GM19438 (cell line): ENCODE results near the gene MYLK2.
"Not testable (repeated sequence)": the region's sequence is repeated elsewhere in the genome, so short reads cannot be mapped to it uniquely, and the experiment has no call there.

Experiments
- ATAC-seq: cut with Tn5 transposase; IDR thresholded peaks from one replicate; pipeline ENCODE4 v1.9.1; 2021; ENCODE audit warnings: low read depth; ENCODE audit not compliant: unreplicated experiment

The MYLK2 gene

DNA sequence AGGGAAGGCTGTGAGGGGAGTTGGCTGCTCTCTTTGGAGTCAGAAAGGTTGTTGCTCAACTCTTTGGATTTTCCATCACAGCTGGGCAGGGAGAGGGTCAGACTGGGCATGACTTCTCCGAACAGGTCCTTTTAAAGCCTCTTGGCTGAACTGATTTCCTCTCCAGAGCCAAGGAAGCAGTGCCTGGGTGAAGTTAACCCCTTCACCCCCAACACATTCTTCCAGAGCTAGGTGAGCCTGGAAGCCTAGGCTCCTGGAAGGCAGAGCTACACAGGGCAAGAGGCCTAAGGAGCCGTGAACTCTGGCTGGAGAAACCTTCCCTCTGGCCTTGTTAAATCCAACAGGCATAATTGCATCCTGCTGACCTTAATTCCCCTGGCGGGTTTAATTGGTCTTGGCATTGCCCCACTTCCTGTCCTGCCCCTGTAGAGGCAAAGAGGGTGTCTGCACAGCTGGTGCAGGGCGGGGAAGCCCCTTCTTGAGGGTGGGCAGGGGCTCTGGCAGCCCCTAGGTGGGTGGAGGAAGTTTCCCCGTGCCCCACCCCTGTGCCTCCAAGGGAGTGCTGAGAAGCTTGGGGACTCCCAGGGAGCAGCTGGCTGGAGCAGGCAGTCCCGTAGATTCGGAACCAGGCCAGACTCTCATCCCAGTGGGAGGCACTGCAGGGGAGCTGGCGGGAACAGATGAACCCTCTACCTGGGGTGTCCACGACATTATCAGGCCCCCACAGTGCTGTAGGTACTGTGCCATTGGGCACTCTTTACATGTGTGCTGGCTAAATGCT lies 3.6 kb upstream of the MYLK2 start:
- no peak for ATAC-seq

DNA sequence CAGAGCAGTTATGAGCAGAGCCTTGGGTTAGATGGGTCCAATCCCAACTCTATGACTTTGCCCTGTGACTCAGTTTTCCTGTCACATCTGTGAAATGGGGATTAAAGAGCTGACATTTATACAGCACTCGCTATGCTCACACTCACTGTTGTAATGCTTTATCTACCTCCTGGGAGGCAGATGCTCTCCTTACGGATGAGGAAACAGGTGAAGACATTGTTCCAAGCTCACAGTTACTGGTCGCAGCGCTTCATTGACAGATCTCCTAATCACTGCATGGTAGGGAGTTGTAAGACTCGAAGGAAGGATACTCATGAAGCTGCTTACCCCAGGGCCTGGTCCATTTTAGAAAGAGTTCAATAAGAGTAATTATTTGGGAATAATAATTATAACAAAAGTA lies 2.9 kb upstream of the MYLK2 start:
- no peak for ATAC-seq

DNA sequence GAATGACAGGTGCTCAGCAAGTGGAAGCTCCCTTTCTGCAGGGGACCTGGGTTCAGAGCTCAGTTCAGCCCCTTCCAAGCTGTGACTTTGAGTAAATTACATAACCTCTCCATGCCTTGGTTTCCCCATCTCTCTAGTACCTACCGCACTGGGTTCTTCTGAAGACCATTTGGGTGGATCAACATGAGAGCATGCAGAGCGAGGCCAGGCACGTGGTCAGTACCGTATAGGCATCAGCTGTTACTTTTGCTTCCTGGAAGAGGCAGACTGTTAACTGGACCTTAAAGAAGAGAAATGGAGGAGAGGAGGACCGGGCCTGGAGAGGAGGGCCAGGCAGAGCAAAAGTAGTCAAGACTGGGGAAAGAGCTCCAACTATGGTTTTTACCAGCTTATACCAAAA lies 1.7 kb upstream of the MYLK2 start:
- no peak for ATAC-seq

DNA sequence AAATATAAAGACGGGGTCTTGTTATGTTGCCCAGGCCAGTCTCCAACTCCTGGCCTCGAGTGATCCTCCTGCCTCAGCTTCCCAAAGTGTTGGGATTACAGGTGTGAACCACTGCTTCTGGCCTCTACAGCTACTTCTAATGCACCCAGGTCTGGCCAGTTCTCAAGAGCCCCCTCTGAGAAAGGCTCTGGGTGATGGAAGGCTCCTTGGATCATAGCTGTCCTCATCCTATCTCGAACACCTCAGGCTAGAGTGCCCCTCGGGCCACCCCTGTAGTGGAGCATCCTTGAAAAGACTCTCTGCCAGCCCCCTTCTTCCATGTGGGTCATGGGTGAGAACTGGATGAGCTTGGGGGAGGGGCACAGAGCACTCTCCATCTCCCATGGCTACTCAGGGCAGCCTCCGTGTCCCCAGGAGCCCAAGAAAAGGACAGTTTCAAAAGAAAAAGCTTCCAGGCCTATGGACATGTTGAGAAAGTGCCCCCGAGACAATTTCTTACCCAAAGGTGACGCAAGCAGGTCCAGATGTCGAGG lies 714 bp upstream of the MYLK2 start:
- ATAC-seq = no peak

DNA sequence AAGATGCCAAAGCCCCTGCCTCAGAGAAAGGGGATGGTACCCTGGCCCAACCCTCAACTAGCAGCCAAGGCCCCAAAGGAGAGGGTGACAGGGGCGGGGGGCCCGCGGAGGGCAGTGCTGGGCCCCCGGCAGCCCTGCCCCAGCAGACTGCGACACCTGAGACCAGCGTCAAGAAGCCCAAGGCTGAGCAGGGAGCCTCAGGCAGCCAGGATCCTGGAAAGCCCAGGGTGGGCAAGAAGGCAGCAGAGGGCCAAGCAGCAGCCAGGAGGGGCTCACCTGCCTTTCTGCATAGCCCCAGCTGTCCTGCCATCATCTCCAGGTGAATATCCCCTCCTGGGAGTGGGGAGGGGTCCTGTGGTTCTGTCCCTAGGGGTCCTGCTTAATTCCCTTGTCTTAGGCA lies 1.1 kb downstream of the MYLK2 start:
- no peak for ATAC-seq

DNA sequence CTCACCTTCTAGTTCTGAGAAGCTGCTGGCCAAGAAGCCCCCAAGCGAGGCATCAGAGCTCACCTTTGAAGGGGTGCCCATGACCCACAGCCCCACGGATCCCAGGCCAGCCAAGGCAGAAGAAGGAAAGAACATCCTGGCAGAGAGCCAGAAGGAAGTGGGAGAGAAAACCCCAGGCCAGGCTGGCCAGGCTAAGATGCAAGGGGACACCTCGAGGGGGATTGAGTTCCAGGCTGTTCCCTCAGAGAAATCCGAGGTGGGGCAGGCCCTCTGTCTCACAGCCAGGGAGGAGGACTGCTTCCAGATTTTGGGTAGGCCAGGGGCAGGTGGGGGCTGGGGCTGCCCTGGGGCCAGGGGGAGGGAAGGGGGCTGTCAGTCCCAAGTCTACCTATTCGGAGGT lies 2.3 kb downstream of the MYLK2 start:
- no peak for ATAC-seq

DNA sequence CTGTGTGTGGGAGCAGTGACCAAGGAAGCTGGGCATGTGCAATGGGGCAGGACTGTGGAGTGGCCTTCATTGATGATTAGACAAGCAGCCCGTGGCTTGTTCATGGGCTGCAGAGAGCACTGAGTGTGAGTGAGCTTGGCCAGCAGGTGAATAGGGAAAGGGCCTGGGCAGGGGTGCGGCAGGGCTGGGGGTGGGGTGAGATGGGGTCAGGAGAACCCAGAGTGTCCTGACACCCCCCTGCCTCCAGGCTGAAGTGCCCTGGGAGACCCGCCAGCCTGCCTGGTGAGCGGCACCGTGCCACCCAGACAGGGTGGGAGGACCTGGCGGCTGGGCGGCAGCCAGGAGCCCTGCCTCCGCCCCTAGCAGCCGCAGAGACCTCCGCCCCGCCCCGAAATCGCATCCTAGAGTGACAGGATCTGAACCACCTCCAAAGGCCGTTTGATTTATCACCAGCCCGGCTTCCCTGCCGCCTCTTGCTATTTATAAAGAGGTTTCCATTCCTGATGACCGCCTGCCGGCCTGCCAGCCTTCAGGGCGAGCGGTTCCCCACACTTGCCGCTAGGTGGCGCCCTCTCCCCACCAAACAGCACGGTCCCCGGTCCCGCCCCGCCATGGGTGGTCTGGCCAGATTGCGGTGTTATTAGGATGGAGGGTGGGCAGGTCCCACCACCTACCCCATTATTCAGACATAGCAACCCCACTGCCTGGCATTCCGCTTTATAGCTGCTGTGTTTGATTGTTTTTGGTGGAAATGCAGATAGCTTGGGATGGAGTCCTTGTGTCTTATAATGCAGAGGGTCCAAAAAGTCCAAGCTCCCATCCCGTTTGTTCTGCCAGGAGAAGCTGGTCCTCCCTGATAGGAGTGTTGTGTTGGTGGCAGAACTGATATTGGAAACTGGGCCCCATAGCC lies 3.5 kb downstream of the MYLK2 start:
- ATAC-seq = no peak

DNA sequence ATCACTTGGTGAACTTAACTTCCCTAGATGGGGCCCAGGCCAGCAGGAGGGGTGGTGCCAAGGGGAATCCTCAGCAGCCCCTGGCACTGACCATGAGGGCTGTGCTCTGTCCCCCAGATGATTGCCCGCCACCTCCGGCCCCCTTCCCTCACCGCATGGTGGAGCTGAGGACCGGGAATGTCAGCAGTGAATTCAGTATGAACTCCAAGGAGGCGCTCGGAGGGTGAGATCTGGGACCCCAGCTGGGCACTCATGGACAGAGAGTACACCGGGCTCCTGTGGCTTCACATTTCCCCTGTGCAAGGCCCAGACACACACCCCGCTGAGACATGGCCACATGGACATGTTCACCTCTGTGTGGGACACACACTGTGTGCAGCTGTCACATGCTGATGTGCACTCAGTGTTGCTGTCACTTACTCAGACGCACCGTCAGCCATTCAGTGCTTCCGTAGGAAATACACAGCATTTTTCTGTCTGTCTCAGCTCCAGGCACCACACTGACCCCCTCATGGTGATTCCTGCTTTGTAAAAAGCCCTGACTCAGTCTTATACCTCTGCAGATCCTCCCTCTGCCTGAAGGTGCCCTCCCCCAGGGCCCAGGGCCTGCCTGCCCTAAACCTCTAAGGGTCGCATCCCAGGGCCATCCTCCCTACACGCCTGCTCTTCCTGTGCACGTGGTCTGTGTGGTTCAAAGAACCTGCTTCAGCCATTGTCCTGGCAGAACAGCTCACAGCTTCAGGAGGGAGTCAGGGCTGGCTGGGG lies 4.4 kb downstream of the MYLK2 start:
- ATAC-seq = no peak

DNA sequence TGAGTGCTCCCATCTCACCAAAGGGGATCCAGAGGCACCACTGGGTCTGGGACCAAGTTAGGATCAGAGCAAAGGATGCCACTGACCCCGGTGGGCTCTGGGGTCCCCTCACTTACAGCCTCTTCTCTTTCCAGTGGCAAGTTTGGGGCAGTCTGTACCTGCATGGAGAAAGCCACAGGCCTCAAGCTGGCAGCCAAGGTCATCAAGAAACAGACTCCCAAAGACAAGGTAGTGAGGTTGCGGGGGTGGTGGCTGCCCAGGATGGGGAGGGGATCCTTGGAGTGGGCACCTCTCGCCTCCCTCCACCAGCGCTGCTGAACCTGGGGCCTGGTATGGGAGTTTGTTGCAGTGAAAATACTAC lies 4.9 kb downstream of the MYLK2 start:
- ATAC-seq = no peak

DNA sequence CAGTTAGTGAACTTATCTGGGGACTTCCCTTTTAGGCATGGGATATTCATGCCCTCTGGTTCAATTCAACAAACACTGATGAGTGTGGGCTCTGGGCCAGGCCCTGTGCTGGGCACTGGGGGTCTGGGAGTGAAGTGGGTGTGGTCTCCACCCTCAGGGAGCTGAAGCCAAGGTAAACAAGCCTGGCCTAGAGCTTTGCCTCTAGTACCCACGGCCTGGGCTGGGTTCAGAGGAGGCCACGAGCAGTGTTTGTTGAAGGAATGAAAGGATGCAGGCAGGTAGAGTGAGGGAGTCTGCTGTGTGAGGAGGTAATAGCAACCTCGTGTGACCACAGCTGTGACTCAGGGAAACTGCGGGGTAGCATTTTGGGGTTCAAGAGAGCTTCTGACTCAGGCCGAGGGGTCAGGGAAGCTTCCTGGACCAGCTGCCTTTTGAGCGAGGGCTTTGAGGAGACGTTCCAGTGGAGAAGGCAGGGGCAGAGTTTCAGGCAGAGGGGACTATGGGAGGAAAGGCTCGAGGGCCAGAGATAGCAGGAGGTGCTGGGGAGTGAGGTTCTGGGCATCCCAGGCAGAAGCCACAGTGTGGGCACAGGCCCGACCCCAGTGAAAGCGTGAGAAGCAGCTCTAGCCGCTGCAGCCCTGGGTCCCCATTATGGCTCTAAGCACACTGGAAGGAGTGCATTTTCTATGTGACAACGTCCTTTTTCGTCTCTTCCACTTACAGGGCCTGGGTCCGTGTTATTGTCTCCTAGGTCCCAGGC lies 5.6 kb downstream of the MYLK2 start:
- ATAC-seq = no peak

DNA sequence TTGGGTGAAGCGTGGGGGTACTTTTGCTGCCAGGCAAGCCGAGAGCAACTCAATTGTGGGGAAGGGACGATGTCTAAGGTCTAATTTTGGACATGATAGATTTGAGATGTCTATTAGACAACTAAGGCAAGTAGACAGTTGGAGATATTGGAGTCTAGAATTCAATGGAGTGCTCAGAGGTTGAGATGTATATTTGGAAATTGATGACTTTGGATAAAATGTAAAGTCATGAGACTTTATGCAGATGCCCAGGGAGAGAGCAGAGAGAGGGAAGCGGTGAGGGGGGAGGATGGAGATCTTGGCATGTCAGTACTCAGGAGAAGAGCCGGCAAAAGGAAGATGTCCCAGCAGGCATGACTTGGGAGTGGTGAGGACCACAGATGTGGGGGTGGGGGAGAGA lies 6.9 kb downstream of the MYLK2 start:
- ATAC-seq = no peak

DNA sequence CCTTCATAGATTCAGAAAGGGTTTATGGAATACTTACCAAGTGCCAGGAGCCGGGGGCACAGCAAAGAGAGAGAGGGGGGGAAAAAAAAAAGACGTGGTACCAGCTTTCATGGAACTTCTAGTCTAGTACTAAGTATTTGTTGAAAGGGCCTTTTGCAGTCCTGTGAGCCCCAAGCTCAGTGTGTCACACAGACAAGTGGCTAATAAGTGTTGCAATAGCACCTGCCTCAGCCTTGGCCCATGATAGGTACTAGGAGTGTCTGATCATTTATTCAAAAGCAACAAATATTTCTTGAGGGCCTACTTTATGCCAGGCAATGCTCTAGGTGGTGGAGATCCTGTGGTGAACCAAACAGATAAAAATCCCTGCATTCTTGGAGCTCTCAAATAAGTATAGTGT lies 7.9 kb downstream of the MYLK2 start:
- no peak for ATAC-seq

DNA sequence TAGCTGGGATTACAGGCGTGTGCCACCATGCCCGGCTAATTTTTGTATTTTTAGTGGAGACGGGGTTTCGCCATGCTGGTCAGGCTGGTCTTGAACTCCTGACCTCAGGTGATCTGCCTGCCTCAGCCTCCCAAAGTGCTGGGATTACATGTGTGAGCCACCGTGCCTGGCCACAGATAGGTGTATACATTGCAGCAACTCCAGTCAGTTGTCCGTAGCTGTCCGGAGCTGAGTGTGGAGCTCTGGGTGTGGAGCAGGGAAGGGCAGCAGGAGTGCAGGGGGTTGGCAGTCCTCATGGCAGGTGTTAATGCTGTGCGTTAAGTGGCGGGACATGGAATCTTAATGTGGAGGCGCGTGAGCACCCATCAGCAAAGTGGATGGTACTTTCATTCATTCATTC lies 8.9 kb downstream of the MYLK2 start:
- not testable (repeated sequence) for ATAC-seq

DNA sequence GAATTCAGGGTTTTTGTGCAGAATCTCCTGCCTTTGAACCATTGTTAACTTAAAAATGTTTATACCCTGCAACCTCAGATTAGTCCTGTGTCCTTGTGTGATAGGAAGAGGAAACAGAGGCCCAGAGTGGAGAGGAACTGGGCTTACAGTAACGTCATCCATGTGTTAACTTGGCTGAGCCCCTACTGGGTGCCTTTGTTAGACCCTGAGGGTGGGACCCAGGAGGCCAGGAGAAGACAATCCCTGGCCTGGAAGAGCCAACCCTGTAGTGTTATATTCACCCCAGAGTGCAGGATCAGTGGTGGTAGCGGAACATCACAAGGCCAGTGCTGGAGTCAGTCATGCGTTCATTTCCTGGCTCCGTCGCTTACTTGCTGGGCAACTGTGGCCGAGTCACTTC lies 10.6 kb downstream of the MYLK2 start:
- no peak for ATAC-seq

DNA sequence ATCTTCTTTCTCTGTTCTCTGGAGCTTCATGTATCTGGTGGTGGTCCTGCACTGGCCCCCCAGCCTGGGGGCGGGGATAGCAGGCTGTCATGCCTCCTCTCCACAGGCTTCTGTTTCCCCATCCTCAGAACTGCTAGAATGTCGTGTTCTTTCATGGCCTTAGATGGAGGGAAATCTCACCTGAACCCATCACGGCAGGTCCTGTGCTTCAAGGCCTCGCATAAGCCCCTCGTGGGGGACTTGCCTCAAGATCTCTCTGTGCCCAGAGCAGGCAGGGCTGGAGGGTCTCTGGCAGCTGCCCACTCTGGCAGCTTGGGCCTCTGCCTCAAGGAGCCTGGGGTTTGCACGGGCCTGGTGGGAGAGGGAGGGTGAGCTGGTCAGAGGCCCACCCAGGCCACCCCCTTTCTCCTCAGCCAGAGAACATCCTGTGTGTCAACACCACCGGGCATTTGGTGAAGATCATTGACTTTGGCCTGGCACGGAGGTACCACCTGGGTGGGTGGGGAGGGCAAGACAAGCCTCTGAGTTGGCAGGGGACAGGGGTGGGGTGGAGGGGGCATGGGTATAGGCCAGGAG lies 11.3 kb downstream of the MYLK2 start:
- no peak for ATAC-seq

DNA sequence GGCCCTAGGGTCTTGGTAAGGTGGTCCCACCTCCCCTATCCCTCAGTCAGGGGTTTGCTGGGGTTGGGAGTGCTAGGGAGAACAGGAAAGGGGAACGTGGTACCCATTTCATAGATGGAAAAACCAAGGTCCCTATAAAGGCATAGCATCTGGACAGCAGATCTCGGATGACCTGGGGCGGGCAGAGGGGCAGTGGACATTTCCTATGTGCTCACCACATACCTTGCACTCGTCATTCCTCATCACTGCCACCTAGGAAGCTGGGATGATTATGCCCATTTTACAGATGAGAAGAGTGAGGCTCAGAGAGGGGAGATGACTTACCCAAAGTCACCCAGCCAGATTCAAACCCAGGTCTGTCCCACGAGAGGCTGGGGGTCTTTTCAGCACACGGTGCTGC lies 12.1 kb downstream of the MYLK2 start:
- no peak for ATAC-seq

DNA sequence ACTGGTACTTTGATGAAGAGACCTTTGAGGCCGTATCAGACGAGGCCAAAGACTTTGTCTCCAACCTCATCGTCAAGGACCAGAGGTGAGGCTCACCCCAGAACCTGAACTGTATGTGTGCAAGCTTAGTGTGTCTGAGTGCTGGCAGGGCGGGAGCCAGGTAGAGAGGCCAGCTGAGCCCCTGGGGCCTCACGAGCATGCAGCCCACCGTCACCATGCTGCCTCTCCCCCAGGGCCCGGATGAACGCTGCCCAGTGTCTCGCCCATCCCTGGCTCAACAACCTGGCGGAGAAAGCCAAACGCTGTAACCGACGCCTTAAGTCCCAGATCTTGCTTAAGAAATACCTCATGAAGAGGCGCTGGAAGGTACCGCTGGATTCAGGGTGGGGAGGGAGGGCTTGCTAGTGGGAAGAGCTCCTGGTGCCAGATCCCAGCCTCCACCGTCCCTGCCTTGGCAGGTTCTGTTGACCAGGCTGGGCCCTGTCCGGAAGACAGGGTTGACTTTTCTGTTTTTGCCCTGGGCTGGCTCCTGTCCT lies 12.7 kb downstream of the MYLK2 start:
- no peak for ATAC-seq

DNA sequence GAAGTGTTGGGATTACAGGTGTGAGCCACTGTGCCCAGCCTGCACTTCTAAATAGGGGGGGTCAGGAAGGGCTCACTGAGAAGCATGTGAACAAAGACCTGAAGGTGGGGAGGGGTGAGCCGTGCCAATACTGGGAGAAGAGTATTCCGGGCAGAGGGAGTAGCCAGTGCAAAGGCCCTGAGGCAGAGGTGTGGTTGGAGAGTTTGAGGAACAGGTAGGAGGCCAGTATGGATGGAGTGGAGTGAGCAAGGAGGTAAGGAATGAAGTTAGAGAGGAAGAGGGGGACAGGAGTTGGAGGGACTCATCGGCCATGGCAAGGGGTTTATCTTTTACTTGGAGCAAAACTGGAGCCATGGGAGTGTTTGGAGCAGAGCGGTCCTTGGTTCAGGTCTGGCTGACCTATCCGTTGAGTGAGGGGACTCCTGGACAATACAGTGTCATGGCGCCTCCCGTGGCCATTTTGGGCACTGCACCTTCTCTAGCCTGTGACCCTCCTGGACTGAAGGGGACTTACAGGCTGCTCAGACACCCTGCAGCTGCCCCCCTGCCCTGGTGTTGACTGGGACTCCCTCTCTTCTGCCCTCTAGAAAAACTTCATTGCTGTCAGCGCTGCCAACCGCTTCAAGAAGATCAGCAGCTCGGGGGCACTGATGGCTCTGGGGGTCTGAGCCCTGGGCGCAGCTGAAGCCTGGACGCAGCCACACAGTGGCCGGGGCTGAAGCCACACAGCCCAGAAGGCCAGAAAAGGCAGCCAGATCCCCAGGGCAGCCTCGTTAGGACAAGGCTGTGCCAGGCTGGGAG lies 14.2 kb downstream of the MYLK2 start:
- ATAC-seq = no peak
